Measurements from ENCODE around the gene OR2A5. TPM values are rescaled to one million over a fixed set of nuclear protein-coding genes. Genes with fewer than 3 reads are reported as not detected.
"Not testable (repeated sequence)": the region's sequence is repeated elsewhere in the genome, so short reads cannot be mapped to it uniquely, and the experiment has no call there.

The OR2A5 gene
- total RNA-seq, 1 experiment from 2014 or later: not detected

GRCh38 chr7:144032985-144033709, 15.6 kb upstream of the OR2A5 start:
- no peak for DNase-seq (ENCODE audit: low read depth)

DNA sequence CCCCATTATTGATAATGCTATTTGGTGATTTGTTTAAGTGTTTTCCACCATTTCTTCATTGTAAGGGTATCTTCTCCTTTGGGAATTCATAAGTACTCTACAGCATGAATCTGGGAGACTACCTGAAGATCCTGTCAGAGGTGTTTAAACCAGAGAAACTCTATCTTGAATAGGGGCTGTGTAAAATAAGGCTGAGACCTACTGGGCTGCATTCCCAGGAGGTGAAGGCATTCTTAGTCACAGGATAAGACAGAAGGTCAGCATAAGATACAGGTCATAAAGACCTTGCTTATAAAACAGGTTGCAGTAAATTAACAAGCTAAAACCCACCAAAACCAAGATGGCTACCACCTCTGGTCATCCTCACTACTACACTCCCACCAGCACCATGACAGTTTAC, 13.4 kb upstream of the OR2A5 start:
- DNase-seq (ENCODE audit: low read depth): no peak

DNA sequence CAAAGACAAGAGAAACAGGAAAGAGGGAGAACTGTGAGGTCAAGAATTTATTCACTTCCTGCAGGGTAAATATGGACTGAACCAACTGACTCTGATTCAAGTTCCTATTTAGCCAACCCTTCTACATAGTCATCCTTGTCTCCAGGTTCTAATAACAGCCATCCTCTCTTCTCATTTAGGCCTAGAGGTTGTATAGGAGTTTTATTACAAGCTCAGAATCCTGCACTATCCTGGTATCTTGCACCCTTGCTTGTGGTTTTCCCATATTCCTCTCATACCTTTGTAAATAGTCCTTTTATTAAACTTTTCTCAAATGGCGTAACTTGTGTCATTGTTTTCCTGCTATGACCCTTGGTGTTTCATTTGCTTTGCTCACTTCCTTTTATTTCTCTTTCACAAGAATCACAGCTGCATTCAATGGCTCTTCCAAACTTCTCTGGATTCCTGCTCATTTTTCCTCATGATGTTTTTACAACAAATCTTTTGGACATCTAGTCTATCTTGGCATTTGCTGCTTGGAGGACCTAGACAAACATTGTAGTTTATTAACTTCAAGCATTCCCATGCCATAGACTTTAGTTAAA, 12.4 kb upstream of the OR2A5 start:
- DNase-seq (ENCODE audit: low read depth): no peak

- DNase-seq (ENCODE audit: low read depth): no peak
These were observed 11.2 kb upstream of the OR2A5 start for GRCh38 chr7:144037414-144038035.

DNA sequence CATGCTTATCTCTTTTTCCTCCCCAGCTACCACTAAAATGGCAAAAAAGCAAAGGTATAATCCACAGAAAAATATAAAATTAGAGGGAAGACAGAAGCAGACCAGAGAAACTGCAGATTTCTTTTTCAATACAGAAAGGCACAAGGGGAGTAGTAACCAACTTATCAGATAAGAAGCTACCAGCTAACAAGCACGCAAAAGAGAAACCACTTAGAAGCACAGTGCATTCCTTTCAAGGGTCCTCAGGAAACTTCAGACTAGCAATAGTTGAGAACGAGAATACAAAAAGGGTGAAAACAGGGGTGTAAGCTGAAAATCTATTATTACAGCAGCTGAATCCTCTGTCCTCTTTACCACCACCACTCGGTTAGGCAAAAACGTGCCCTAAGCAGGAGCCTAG, 9.9 kb upstream of the OR2A5 start:
- no peak for DNase-seq (ENCODE audit: low read depth)

- DNase-seq (ENCODE audit: low read depth): no peak
These were observed 743 bp downstream of the OR2A5 start for GRCh38 chr7:144049491-144049890.

- DNase-seq (ENCODE audit: low read depth): peak; percentile 23
These were observed 1.3 kb downstream of the OR2A5 start for GRCh38 chr7:144050093-144050492.

DNA sequence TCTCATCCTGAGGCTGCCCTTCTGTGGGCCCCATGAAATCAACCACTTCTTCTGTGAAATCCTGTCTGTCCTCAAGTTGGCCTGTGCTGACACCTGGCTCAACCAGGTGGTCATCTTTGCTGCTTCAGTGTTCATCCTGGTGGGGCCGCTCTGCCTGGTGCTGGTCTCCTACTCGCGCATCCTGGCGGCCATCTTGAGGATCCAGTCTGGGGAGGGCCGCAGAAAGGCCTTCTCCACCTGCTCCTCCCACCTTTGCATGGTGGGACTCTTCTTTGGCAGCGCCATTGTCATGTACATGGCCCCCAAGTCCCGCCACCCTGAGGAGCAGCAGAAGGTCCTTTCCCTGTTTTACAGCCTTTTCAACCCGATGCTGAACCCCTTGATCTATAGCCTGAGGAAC, 2.1 kb downstream of the OR2A5 start:
- not testable (repeated sequence) for DNase-seq (ENCODE audit: low read depth)

- DNase-seq (ENCODE audit: low read depth): peak; percentile 65
These were observed 9.2 kb downstream of the OR2A5 start for GRCh38 chr7:144057954-144058353.

DNA sequence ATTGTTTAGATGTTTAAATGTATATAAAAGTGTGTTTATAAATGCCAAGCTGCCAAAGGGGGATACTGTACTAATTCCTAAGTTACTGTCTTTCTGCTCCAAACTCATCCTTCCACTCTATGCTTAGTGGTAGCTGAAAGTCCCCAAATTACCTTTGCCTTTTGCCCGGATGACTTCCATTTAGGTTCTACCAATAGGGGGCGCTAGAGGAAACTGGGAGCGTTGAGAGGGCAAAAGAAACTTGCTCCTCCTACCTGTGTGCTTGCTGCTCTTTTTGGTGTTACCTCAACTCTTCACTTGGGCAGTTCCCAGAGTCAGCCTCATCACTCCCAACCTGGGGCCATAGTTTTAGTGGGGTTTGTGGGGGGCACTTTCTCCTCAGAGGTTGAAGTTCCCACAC, 15.0 kb downstream of the OR2A5 start:
- DNase-seq (ENCODE audit: low read depth): no peak

- no peak for DNase-seq (ENCODE audit: low read depth)
These were observed 20.8 kb downstream of the OR2A5 start, which contains the start of gene OR2A25 for GRCh38 chr7:144069511-144069910. TSS of gene OR2A25 (plus strand) at chr7:144069811. CDS start at chr7:144074220, 4,409 bp downstream.

- no peak for DNase-seq (ENCODE audit: low read depth)
These were observed 21.2 kb downstream of the OR2A5 start for GRCh38 chr7:144069953-144070352.

DNA sequence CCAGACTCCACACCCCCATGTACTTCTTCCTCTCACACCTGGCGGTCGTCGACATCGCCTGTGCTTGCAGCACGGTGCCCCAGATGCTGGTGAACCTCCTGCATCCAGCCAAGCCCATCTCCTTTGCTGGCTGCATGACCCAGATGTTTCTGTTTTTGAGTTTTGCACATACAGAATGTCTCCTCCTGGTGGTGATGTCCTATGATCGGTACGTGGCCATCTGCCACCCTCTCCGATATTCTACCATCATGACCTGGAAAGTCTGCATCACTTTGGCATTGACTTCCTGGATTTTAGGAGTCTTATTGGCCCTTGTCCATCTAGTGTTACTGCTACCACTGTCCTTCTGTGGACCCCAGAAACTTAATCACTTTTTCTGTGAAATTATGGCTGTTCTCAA, 25.6 kb downstream of the OR2A5 start:
- no peak for DNase-seq (ENCODE audit: low read depth)

DNA sequence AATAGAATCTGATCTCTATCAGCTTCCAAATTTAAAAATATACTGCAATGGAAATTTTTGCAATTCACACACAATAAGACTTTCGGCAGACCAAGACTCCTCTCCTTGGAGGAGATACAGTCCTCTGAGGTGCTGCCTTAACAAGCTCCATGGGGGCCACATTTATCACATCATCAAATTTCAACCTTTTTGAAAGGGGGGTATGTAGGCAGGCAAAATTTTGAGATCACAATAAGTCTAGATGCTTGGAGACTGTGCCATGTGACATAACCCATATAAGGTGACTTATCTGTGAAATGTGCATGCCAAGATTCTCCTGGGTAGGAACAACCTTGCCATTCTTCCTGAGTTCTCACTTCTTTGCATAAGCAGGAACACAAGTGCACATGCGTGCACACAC, 37.2 kb downstream of the OR2A5 start, which contains the start of gene OR2A12:
OR2A12 (plus strand) TSS at position 301 of the 400 bp plus-strand sequence. CDS start 8,830 bp downstream, outside the sequence.
- no peak for DNase-seq (ENCODE audit: low read depth)

- DNase-seq (ENCODE audit: low read depth): no peak
These were observed 38.0 kb downstream of the OR2A5 start for GRCh38 chr7:144086730-144087129.

DNA sequence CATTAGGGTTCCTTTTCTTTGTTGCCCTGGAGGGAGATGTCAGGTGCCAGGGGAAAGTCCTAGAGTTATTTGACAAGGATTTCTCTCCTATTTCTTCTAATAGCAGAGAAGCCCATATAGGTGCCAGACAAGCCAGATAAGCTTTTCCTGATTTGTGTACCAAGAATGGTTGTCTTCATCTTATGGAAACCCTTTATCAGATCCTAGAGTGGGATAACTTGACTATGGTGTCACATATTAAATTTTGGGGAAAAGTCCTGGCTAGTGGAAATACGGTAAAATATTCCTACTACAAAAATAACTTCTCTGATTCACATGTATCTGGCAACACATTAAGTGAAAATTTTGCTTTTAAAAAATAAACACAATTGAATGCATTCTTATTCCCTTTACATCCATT, 38.5 kb downstream of the OR2A5 start:
- DNase-seq (ENCODE audit: low read depth): no peak

DNA sequence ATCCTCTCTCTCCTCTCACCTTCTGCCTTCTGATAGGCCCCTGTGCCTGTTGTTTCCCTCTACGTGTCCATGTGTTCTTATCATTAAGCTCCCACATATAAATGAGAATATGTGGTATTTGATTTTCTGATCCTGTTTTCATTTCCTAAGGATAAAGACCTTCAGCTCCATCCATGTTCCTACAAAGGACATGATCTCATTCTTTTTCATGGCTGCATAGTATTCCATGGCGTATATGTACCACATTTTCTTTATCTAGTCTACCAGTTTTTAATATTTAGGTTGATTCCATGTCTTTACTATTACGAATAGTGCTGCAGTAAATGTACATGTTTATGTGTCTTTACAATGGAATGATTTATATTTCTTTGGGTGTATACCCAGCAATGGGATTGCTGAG, 41.9 kb downstream of the OR2A5 start:
- DNase-seq (ENCODE audit: low read depth): no peak

GRCh38 chr7:144098776-144099175, 50.0 kb downstream of the OR2A5 start:
- DNase-seq (ENCODE audit: low read depth): no peak

DNA sequence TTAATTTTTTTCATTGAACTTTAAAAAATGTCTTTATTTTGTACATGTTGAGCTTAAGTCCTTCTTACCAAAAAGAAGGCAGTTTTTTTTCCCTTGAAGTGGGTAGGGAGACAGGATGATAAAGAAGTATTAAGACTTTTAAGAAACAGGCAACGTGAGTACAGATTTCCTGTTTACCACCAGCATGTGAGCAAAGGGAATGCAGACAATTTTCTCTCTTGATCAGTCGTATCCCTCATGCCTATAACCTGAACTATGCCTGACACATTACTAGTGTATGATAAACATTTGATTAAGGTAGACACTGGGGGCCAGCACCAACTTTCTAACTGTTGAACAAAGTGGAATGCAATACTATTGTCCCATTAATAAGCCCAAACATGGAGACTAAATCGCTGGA, 51.9 kb downstream of the OR2A5 start:
- DNase-seq (ENCODE audit: low read depth): no peak

- no peak for DNase-seq (ENCODE audit: low read depth)
These were observed 53.3 kb downstream of the OR2A5 start for GRCh38 chr7:144102041-144102440.

DNA sequence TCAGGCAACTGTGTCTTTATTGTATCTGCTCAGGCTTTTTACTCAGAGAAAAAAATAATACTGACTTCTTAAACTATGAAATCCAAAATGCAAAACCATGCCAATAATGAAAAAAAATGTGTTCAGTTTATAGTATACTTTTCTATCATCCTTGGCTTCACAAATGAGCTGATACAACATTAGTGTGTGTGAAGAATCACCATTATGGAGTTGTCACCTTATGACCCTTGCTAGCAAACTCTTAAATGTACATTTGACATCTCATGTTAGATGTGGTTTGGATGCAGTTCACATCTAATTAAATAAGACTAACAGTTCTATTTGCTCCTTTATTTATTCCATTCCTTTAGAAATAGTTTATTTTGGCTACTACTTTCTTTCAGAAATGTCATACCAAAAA, 56.5 kb downstream of the OR2A5 start:
- DNase-seq (ENCODE audit: low read depth): no peak
